K562 (cell line): ENCODE data around the gene RNF32. TPM values are rescaled to one million over a fixed set of nuclear protein-coding genes. Genes with fewer than 3 reads are reported as not detected.
A peak's percentile ranks its signal among the peaks of the same experiment; 100 is the strongest.

Source experiments
- ARID1B ChIP-seq: fragments of 450-650 bp; IDR thresholded peaks from 2 replicates; pipeline ENCODE4 v1.6.1; 2016; ENCODE audit warnings: antibody characterized with exemption, mild to moderate bottlenecking, inconsistent platforms
- ATF1 ChIP-seq, 2 experiments: fragments of 450-650 bp in 1 of 2; IDR thresholded peaks; 2 replicates each; pipeline ENCODE4 v1.6.1; 2016; ENCODE audit warnings: missing compliant biosample characterization in 1 of 2, missing genetic modification characterization in 1 of 2
- BHLHE40 ChIP-seq: IDR thresholded peaks from 2 replicates; pipeline ENCODE4 v1.6.1; 2011; ENCODE audit warnings: low read length, improper control_type of control experiment
- BRCA1 ChIP-seq, 2 experiments: fragments of 450-650 bp in 1 of 2; sonication (generic) in 1 of 2; formaldehyde crosslinking in 1 of 2; IDR thresholded peaks; 2 replicates each; pipeline versions ENCODE4 v1.5.0 to v1.6.1; 2017 to 2020; ENCODE audit warnings: mild to moderate bottlenecking in 1 of 2, missing genetic modification reagents in 1 of 2
- BRF1 ChIP-seq: IDR thresholded peaks from 3 replicates; pipeline ENCODE4 v1.6.1; 2011; ENCODE audit warnings: borderline replicate concordance, mild to moderate bottlenecking; ENCODE audit not compliant: insufficient read length; ENCODE audit errors: extremely low read depth
- C11orf30 ChIP-seq: fragments of 450-650 bp; IDR thresholded peaks from 2 replicates; pipeline ENCODE4 v1.6.1; 2016; ENCODE audit warnings: low read depth, mild to moderate bottlenecking
- CREB1 ChIP-seq, 2 experiments: sonication (generic) in 1 of 2; formaldehyde crosslinking in 1 of 2; IDR thresholded peaks; 2 replicates each; pipeline versions ENCODE4 v1.6.1 to v1.8.0; 2012 to 2022; ENCODE audit warnings: inconsistent platforms in 1 of 2, mild to moderate bottlenecking in 1 of 2, missing genetic modification reagents in 1 of 2, moderate library complexity in 1 of 2
- DPF2 ChIP-seq: fragments of 450-650 bp; IDR thresholded peaks from 2 replicates; pipeline ENCODE4 v1.6.1; 2016
- ERF ChIP-seq: fragments of 450-650 bp; formaldehyde crosslinking; IDR thresholded peaks from 2 replicates; pipeline ENCODE4 v1.4.0; 2020; ENCODE audit warnings: mild to moderate bottlenecking, mixed read lengths
- GATA2 ChIP-seq: sonication (generic); formaldehyde crosslinking; IDR thresholded peaks from 2 replicates; pipeline ENCODE4 v1.4.0; 2020; ENCODE audit warnings: mild to moderate bottlenecking, missing genetic modification reagents
- HDAC2 ChIP-seq: fragments of 450-650 bp; IDR thresholded peaks from 2 replicates; pipeline ENCODE4 v1.6.1; 2016; ENCODE audit warnings: mild to moderate bottlenecking
- HNRNPL ChIP-seq: fragments of 200-400 bp; formaldehyde crosslinking; IDR thresholded peaks from 2 replicates; pipeline ENCODE4 v1.6.1; 2017; ENCODE audit warnings: low read depth, mild to moderate bottlenecking, low read length
- HSF4 ChIP-seq: fragments of 250-450 bp; sonication (Bioruptor Pico); IDR thresholded peaks from 2 replicates; pipeline ENCODE4 v2.1.2; 2022; ENCODE audit warnings: mild to moderate bottlenecking, moderate library complexity, borderline replicate concordance
- MTF1 ChIP-seq: fragments of 250-450 bp; sonication (Bioruptor Pico); IDR thresholded peaks from 2 replicates; pipeline ENCODE4 v1.9.0; 2021; ENCODE audit warnings: moderate library complexity, mild to moderate bottlenecking, inconsistent platforms, borderline replicate concordance
- PCBP1 ChIP-seq: fragments of 200-400 bp; formaldehyde crosslinking; IDR thresholded peaks from 2 replicates; pipeline ENCODE4 v1.6.1; 2018; ENCODE audit warnings: mild to moderate bottlenecking, low read depth, low read length; ENCODE audit not compliant: poor library complexity, severe bottlenecking
- PML ChIP-seq: IDR thresholded peaks from 2 replicates; pipeline ENCODE4 v1.6.1; 2012; ENCODE audit warnings: low read length, inconsistent platforms
- POLR2B ChIP-seq: fragments of 450-650 bp; IDR thresholded peaks from 2 replicates; pipeline ENCODE4 v1.6.1; 2018; ENCODE audit warnings: low read depth; ENCODE audit not compliant: partially characterized antibody
- POLR3A ChIP-seq: IDR thresholded peaks from 2 replicates; pipeline ENCODE4 v1.6.1; 2011; ENCODE audit warnings: borderline replicate concordance, mild to moderate bottlenecking, moderate library complexity; ENCODE audit not compliant: insufficient read length, insufficient read depth; ENCODE audit errors: extremely low read depth
- PPARD ChIP-seq: fragments of 250-450 bp; sonication (Bioruptor Pico); IDR thresholded peaks from 2 replicates; pipeline ENCODE4 v1.8.0; 2022; ENCODE audit warnings: inconsistent platforms, mild to moderate bottlenecking, moderate library complexity
- RBFOX2 ChIP-seq: fragments of 200-400 bp; formaldehyde crosslinking; IDR thresholded peaks from 2 replicates; pipeline ENCODE4 v1.6.1; 2017; ENCODE audit warnings: low read depth, mild to moderate bottlenecking, low read length, moderate library complexity
- SMAD4 ChIP-seq: fragments of 250-450 bp; sonication (Bioruptor Pico); conservative IDR thresholded peaks from 2 replicates; pipeline ENCODE4 v1.8.0; 2021; ENCODE audit warnings: inconsistent platforms, mild to moderate bottlenecking, moderate library complexity
- TEAD1 ChIP-seq, 2 experiments: fragments of 450-650 bp in 1 of 2; sonication (generic) in 1 of 2; formaldehyde crosslinking; IDR thresholded peaks; 2 replicates each; pipeline versions ENCODE4 v1.4.0 to v1.8.0; 2020 to 2022; ENCODE audit warnings: mild to moderate bottlenecking in 2 of 2, missing genetic modification reagents in 1 of 2
- TEAD4 ChIP-seq, 2 experiments: sonication (generic) in 1 of 2; formaldehyde crosslinking in 1 of 2; IDR thresholded peaks; 2 replicates each; pipeline versions ENCODE4 v1.6.1 to v1.8.0; 2012 to 2022; ENCODE audit warnings: borderline replicate concordance in 1 of 2, inconsistent platforms in 1 of 2, low read length in 1 of 2, mild to moderate bottlenecking in 1 of 2, missing genetic modification reagents in 1 of 2
- ZNF121 ChIP-seq: sonication (generic); formaldehyde crosslinking; conservative IDR thresholded peaks from 2 replicates; pipeline ENCODE4 v1.8.0; 2022; ENCODE audit warnings: missing genetic modification reagents
- ZNF146 ChIP-seq: IDR thresholded peaks from one replicate; pipeline ENCODE4 v1.6.1; 2018; ENCODE audit warnings: missing compliant biosample characterization; ENCODE audit not compliant: unreplicated experiment
- ZNF24 ChIP-seq: fragments of 450-650 bp; IDR thresholded peaks from 2 replicates; pipeline ENCODE4 v1.6.1; 2016
- ZNF79 ChIP-seq: fragments of 250-450 bp; sonication (Bioruptor Pico); IDR thresholded peaks from 2 replicates; pipeline ENCODE4 v1.4.0; 2020; ENCODE audit warnings: low read depth, mild to moderate bottlenecking, moderate library complexity
- polyA plus RNA-seq, 8 experiments: library from polyadenylated mRNA; depleted of rRNA in 4 of 8; stranded (reverse) in 5 of 8; unstranded in 3 of 8; fragments of >200 nt; fragmentation: Nextera tagmentation in 2 of 8; fragmentation: Illumina TruSeq in 1 of 8; extraction: Ambion mirVana in 2 of 8; extraction: Trizol in 1 of 8; gene quantifications; 2 replicates each; pipeline versions ENCODE4 v1.2.1 to v1.2.3, GENCODE V29; 2011 to 2014; ENCODE audit warnings: inconsistent platforms in 1 of 8, missing spikeins in 1 of 8
- total RNA-seq, 7 experiments: library from RNA; depleted of rRNA in 6 of 7; stranded (reverse); fragments of >200 nt in 6 of 7; fragmentation: Illumina TruSeq in 2 of 7; extraction: Trizol in 2 of 7; gene quantifications; 2 replicates each; pipeline versions ENCODE4 v1.2.1 to v1.2.3, GENCODE V29; 2011 to 2021; ENCODE audit warnings: low replicate concordance in 1 of 7
- TF ChIP-seq, protein P1 (sequence below): fragments of 250-450 bp; sonication (Bioruptor Pico); IDR thresholded peaks from 2 replicates; pipeline ENCODE4 v1.8.0; 2022; ENCODE audit warnings: moderate library complexity, mild to moderate bottlenecking, inconsistent platforms
- TF ChIP-seq, protein P2 (sequence below): fragments of 450-650 bp; IDR thresholded peaks from 2 replicates; pipeline ENCODE4 v1.6.1; 2017; ENCODE audit warnings: mild to moderate bottlenecking, moderate library complexity

The RNF32 gene
- total and polyA plus RNA-seq, 9 of the 15 experiments (the other 6 are each of a cell fraction or from before 2014, with no cell fraction given), result 2.6 to 7.0 (median 4.6) TPM

DNA sequence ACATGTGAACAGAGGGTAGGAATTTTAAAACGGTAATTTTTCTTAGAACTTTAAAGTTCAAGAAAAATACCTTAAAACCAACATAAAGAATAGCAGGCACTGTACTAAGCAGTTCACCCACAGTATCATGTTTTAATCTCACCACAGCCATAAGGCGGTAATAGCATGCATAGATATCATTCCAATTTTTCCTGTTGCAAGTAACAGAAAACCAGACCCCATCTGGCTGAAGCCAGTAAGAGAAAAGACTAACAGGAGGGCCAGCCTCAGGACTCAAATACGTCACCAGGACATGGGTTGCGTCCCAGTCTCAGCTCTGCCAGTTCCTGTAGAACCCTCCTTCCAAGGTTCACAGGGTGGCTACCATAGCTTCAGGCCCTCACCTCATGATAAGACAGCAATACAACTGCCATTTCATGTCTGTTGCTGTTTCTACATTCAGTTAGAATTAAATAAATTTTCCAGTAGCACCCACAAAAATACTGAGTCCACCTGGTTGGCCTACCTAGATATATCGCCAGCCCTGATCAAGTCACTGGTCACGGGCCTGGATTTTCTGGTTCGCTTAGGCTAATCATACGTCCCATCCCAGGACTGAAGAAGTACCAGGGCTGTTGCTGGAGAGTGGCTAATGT, 2.0 kb upstream of the RNF32 start (continued):
- TF ChIP-seq CREB1 (IDR thresholded peaks at IDR 0.05), result peak; percentile 68; the same call in 1 of the 2 replicates
- no peak for TF ChIP-seq CREB1 (CRISPR knock-in tag; IDR thresholded peaks at IDR 0.05)
- no peak for TF ChIP-seq ZNF121 (CRISPR knock-in tag)
- TF ChIP-seq PPARD (CRISPR knock-in tag), result no peak
- 0 out of 2 replicates have a peak, but pooled peaks have one; percentile 22 for TF ChIP-seq BHLHE40
- TF ChIP-seq, protein P1, sequence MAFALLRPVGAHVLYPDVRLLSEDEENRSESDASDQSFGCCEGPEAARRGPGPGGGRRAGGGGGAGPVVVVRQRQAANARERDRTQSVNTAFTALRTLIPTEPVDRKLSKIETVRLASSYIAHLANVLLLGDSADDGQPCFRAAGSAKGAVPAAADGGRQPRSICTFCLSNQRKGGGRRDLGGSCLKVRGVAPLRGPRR, result no peak
- TF ChIP-seq ZNF79 (CRISPR knock-in tag), result no peak
- no peak for TF ChIP-seq PCBP1
- no peak for TF ChIP-seq C11orf30
- TF ChIP-seq ERF, result 0 out of 2 replicates have a peak, but pooled peaks have one; percentile 53
- TF ChIP-seq, protein P2, sequence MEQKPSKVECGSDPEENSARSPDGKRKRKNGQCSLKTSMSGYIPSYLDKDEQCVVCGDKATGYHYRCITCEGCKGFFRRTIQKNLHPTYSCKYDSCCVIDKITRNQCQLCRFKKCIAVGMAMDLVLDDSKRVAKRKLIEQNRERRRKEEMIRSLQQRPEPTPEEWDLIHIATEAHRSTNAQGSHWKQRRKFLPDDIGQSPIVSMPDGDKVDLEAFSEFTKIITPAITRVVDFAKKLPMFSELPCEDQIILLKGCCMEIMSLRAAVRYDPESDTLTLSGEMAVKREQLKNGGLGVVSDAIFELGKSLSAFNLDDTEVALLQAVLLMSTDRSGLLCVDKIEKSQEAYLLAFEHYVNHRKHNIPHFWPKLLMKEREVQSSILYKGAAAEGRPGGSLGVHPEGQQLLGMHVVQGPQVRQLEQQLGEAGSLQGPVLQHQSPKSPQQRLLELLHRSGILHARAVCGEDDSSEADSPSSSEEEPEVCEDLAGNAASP, result no peak
- no peak for TF ChIP-seq BRCA1 (IDR thresholded peaks at IDR 0.05)
- TF ChIP-seq BRCA1 (CRISPR knock-in tag; IDR thresholded peaks at IDR 0.05), result no peak
- no peak for TF ChIP-seq TEAD1 (CRISPR knock-in tag; IDR thresholded peaks at IDR 0.05)
- peak; percentile 48 for TF ChIP-seq DPF2
- peak; percentile 65; the same call in 1 of the 2 replicates for TF ChIP-seq PML
- peak; percentile 30 for TF ChIP-seq POLR2B
- TF ChIP-seq ZNF24, result no peak
- TF ChIP-seq ARID1B, result peak; percentile 56; the same call in 1 of the 2 replicates
- peak; percentile 54; the same call in 1 of the 2 replicates for TF ChIP-seq GATA2 (CRISPR knock-in tag)
- TF ChIP-seq POLR3A, result no peak
- no peak for TF ChIP-seq HNRNPL
- TF ChIP-seq BRF1, result no peak
- peak; percentile 31; the same call in 1 of the 2 replicates for TF ChIP-seq RBFOX2
- TF ChIP-seq HDAC2, result peak; percentile 49; the same call in 1 of the 2 replicates
- TF ChIP-seq TEAD4 (IDR thresholded peaks at IDR 0.05; ENCODE audit: low read length), result peak; percentile 50; the same call in 1 of the 2 replicates
- TF ChIP-seq TEAD4 (CRISPR knock-in tag; IDR thresholded peaks at IDR 0.05; ENCODE audit: borderline replicate concordance), result no peak
- peak; percentile 41 for TF ChIP-seq SMAD4 (CRISPR knock-in tag)
- TF ChIP-seq ZNF146 (CRISPR knock-in tag), result no peak
- TF ChIP-seq MTF1 (CRISPR knock-in tag), result no peak
- no peak for TF ChIP-seq ATF1 (CRISPR knock-in tag; IDR thresholded peaks at IDR 0.05)
- TF ChIP-seq ATF1 (tag; IDR thresholded peaks at IDR 0.05), result peak; percentile 73
- no peak for TF ChIP-seq HSF4
